ENCODE measurements around the gene SP9.

DNA sequence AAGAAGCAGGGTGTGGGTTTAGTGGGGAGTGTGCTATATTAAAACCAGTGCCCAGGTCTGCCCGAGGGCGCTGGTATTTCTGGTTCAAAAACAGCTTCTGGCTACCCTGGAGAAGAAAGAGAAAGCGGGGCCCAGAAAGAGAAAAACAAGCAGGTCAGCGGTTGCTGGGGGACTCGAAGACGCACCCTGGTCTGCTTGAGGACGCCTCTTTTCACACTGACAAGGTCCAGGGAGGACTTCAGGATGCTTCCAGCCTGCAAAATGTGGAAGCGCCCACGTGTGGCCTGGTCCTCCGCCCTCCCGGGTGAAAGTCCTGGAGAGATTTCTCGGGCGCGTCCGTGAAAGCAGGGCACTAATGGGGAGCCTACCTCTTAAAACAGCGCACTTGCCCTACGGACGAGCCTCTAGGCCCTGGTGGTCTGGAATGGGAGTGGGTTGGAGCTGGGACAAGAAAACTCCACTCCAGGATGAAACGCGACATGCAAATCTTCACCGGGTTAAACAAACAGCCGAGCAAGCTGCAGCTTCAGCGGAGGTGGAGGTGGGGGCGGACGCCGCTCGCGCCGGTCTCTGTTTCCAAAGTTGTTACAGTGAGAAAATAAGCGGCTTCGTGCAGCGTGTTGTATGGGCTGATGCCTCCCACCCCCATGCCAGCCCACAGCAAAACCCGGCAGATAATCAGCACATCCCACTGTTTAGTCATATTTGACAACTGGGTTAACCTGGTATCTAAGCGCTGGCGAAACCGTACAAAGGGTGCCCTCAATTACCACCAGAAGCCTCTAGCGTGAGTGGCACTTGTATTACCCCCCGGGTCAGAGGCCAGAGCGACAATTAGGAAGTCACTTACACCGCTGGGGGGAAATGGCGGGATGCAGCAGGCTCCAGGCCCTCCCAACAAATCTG is 1.1 kb upstream of the SP9 start:
- TF ChIP-seq POLR2A (IDR thresholded peaks at IDR 0.05), result no peak
- TF ChIP-seq, protein P1, sequence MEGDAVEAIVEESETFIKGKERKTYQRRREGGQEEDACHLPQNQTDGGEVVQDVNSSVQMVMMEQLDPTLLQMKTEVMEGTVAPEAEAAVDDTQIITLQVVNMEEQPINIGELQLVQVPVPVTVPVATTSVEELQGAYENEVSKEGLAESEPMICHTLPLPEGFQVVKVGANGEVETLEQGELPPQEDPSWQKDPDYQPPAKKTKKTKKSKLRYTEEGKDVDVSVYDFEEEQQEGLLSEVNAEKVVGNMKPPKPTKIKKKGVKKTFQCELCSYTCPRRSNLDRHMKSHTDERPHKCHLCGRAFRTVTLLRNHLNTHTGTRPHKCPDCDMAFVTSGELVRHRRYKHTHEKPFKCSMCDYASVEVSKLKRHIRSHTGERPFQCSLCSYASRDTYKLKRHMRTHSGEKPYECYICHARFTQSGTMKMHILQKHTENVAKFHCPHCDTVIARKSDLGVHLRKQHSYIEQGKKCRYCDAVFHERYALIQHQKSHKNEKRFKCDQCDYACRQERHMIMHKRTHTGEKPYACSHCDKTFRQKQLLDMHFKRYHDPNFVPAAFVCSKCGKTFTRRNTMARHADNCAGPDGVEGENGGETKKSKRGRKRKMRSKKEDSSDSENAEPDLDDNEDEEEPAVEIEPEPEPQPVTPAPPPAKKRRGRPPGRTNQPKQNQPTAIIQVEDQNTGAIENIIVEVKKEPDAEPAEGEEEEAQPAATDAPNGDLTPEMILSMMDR (IDR thresholded peaks at IDR 0.05), result no peak
- TF ChIP-seq EP300 (IDR thresholded peaks at IDR 0.05), result no peak

Measured in ovary (tissue), 3 donors.